Measurements from ENCODE around the gene SLC4A1.

DNA sequence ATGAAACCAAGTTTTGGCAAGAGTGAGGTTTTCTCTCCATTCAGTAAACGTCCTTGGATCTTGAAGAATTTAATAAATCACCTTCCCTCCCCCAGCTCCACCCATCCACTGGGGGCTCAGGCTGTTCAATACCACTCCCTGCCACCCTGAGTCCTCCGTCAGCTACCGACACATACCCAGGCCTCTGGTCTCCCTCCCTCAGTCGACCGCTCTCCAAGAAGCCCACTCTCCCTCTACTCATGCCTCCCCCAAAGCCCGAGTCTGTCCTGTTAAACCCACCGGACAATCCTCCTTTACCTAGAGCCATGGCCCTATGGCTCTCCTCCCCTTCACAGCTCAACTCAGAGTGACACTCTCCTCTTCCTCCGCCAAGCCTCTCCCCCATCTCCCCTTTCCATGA, 19.7 kb upstream of the SLC4A1 start:
- TF ChIP-seq, protein P1, sequence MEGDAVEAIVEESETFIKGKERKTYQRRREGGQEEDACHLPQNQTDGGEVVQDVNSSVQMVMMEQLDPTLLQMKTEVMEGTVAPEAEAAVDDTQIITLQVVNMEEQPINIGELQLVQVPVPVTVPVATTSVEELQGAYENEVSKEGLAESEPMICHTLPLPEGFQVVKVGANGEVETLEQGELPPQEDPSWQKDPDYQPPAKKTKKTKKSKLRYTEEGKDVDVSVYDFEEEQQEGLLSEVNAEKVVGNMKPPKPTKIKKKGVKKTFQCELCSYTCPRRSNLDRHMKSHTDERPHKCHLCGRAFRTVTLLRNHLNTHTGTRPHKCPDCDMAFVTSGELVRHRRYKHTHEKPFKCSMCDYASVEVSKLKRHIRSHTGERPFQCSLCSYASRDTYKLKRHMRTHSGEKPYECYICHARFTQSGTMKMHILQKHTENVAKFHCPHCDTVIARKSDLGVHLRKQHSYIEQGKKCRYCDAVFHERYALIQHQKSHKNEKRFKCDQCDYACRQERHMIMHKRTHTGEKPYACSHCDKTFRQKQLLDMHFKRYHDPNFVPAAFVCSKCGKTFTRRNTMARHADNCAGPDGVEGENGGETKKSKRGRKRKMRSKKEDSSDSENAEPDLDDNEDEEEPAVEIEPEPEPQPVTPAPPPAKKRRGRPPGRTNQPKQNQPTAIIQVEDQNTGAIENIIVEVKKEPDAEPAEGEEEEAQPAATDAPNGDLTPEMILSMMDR (IDR thresholded peaks at IDR 0.05; ENCODE audit: poor library complexity), result no peak
- no peak for TF ChIP-seq EZH2 (IDR thresholded peaks at IDR 0.05; ENCODE audit: borderline replicate concordance)
